ENCODE measurements around the gene COL23A1. TPM values are rescaled to one million over a fixed set of nuclear protein-coding genes. Genes with fewer than 3 reads are reported as not detected.
"Not testable (repeated sequence)": the region's sequence is repeated elsewhere in the genome, so short reads cannot be mapped to it uniquely, and the experiment has no call there.

COL23A1 gene
- total RNA-seq, 2 experiments from 2014 or later: 0.10 to 0.18 TPM

DNA sequence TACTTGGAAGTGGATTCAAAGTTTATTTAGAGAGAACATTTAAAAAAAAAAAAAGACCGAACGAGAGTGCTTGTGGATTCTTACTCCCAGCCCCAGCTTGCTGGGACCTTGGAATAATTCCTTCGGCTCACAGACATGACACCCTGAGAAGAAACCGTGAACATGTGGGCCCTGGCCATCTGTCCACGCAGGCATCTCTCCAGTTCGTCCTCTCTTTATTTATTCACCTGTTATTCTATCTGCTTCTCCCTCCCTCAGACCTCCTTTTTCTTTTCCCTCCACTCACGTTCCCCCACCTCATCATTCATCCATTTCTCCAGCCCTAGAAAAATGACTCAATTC is 263.8 kb downstream of the COL23A1 start:
- POLR2A ChIA-PET: no interaction called here
- no peak for DNase-seq
- no peak overlapping the region for H3K27ac Mint-ChIP-seq
- H3K27me3 Mint-ChIP-seq: no peaks in the 10 kb centered on the region
- H3K9me3 Mint-ChIP-seq: no peaks in the 10 kb centered on the region
- H3K4me3 Mint-ChIP-seq: no peak overlapping the region
- H3K4me1 Mint-ChIP-seq: peaks cover 2% of the 10 kb centered on the region
- CTCF ChIA-PET: no interaction called here
- no peaks in the 10 kb centered on the region for H3K36me3 Mint-ChIP-seq (ENCODE audit: low read depth)

- CTCF ChIA-PET: no interaction called here
- POLR2A ChIA-PET: no interaction called here
- H3K27ac Mint-ChIP-seq: no peak overlapping the region
Observed at GRCh38 chr5:178325679-178326373, 264.4 kb downstream of the COL23A1 start.

DNA sequence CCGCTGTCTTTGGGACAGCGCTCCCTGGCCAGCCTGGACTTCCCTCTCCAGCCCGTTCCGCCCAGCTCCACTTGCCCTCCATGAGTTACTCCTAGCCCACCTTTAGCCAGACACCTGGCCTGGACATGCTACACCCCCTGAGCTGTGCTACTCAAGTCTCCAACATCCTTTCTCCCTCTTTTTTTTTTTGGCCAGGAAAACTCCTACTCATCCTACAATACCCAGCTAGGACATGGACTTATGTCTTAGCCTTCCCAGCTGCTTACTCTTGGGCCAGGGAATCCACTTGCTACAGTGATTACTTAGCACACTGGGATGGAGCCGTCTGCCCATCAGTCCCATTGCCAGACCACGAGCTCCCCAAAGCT is 264.9 kb downstream of the COL23A1 start:
- Mint-ChIP-seq H3K27me3 (no peaks in the 10 kb centered on the region), H3K9me3 (no peaks in the 10 kb centered on the region), H3K4me3 (no peak overlapping the region), H3K36me3 (ENCODE audit: low read depth) (no peaks in the 10 kb centered on the region), H3K27ac (no peak overlapping the region), H3K4me1 (no peaks in the 10 kb centered on the region)
- ChIA-PET CTCF (no interaction called here), POLR2A (no interaction called here)
- no peak for DNase-seq

More at GRCh38 chr5:178325679-178326373, 264.4 kb downstream of the COL23A1 start:
- Mint-ChIP-seq H3K4me3 (no peak overlapping the region), H3K9me3 (no peaks in the 10 kb centered on the region), H3K4me1 (peaks cover 2% of the 10 kb centered on the region), H3K36me3 (ENCODE audit: low read depth) (no peaks in the 10 kb centered on the region), H3K27me3 (no peaks in the 10 kb centered on the region)
- no peak for DNase-seq

- Mint-ChIP-seq H3K9me3 (no peaks in the 10 kb centered on the region), H3K36me3 (ENCODE audit: low read depth) (no peaks in the 10 kb centered on the region), H3K4me3 (no peak overlapping the region), H3K27ac (no peak overlapping the region), H3K4me1 (no peaks in the 10 kb centered on the region), H3K27me3 (no peaks in the 10 kb centered on the region)
- no peak for DNase-seq
- POLR2A ChIA-PET: no interaction called here
- CTCF ChIA-PET: no interaction called here
Observed at GRCh38 chr5:178324481-178325310, 265.5 kb downstream of the COL23A1 start.

DNA sequence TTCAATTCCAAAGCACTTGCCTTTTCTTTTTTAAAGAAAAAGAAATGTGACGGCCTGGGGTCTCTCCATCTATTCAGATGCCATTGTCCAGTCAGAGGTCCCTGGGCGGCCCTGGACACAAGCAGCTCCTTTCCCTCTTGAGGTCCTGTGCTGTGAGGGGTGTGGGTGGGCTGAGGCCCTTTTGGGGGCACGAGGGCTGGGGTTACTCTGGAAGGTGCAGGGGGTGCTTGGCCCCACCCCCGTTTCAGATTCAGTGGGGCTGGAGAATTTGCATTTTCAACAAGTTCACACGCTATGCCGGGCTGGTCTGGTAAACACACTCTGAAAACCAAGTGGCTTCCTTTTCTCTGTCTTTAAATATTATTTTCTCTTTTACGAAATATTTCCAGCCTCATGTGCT is 266.2 kb downstream of the COL23A1 start:
- DNase-seq: no peak
- Mint-ChIP-seq H3K36me3 (ENCODE audit: low read depth) (no peaks in the 10 kb centered on the region), H3K27me3 (no peaks in the 10 kb centered on the region), H3K4me1 (no peaks in the 10 kb centered on the region), H3K9me3 (no peaks in the 10 kb centered on the region), H3K27ac (no peak overlapping the region), H3K4me3 (no peak overlapping the region)
- CTCF ChIA-PET: no interaction called here
- POLR2A ChIA-PET: no interaction called here

- H3K4me3 Mint-ChIP-seq: no peak overlapping the region
- H3K27ac Mint-ChIP-seq: no peak overlapping the region
- no peak for DNase-seq
- no peaks in the 10 kb centered on the region for H3K27me3 Mint-ChIP-seq
- no peaks in the 10 kb centered on the region for H3K9me3 Mint-ChIP-seq
- ChIA-PET CTCF (no interaction called here), POLR2A (no interaction called here)
- no peaks in the 10 kb centered on the region for H3K4me1 Mint-ChIP-seq
- no peaks in the 10 kb centered on the region for H3K36me3 Mint-ChIP-seq (ENCODE audit: low read depth)
Observed at GRCh38 chr5:178323541-178323865, 266.7 kb downstream of the COL23A1 start.

GRCh38 chr5:178322736-178323540 is 267.3 kb downstream of the COL23A1 start:
- H3K4me1 Mint-ChIP-seq: no peaks in the 10 kb centered on the region
- no peak overlapping the region for H3K27ac Mint-ChIP-seq
- DNase-seq: no peak
- no peaks in the 10 kb centered on the region for H3K36me3 Mint-ChIP-seq (ENCODE audit: low read depth)
- ChIA-PET POLR2A (no interaction called here), CTCF (no interaction called here)
- no peak overlapping the region for H3K4me3 Mint-ChIP-seq
- H3K27me3 Mint-ChIP-seq: no peaks in the 10 kb centered on the region
- H3K9me3 Mint-ChIP-seq: no peaks in the 10 kb centered on the region

- DNase-seq: no peak
- Mint-ChIP-seq H3K9me3 (peaks cover 5% of the 10 kb centered on the region), H3K4me3 (no peak overlapping the region), H3K27ac (no peak overlapping the region), H3K36me3 (ENCODE audit: low read depth) (no peaks in the 10 kb centered on the region), H3K4me1 (no peaks in the 10 kb centered on the region), H3K27me3 (no peaks in the 10 kb centered on the region)
- CTCF ChIA-PET: no interaction called here
- POLR2A ChIA-PET: no interaction called here
Observed at GRCh38 chr5:178320281-178320855, 269.8 kb downstream of the COL23A1 start.

- POLR2A ChIA-PET: no interaction called here
- no peaks in the 10 kb centered on the region for H3K36me3 Mint-ChIP-seq (ENCODE audit: low read depth)
- no peak for DNase-seq
Observed at GRCh38 chr5:178319541-178320041, 270.6 kb downstream of the COL23A1 start.

GRCh38 chr5:178318893-178319292 is 271.3 kb downstream of the COL23A1 start:
- ChIA-PET CTCF (no interaction called here), POLR2A (no interaction called here)
- Mint-ChIP-seq H3K27ac (no peak overlapping the region), H3K36me3 (ENCODE audit: low read depth) (no peaks in the 10 kb centered on the region), H3K4me3 (no peak overlapping the region), H3K4me1 (no peaks in the 10 kb centered on the region), H3K27me3 (no peaks in the 10 kb centered on the region), H3K9me3 (peaks cover 5% of the 10 kb centered on the region)
- DNase-seq: no peak

More at GRCh38 chr5:178319541-178320041, 270.6 kb downstream of the COL23A1 start:
- peaks cover 5% of the 10 kb centered on the region for H3K9me3 Mint-ChIP-seq
- H3K27ac Mint-ChIP-seq: no peak overlapping the region
- CTCF ChIA-PET: no interaction called here
- no peaks in the 10 kb centered on the region for H3K27me3 Mint-ChIP-seq
- H3K4me1 Mint-ChIP-seq: no peaks in the 10 kb centered on the region
- no peak overlapping the region for H3K4me3 Mint-ChIP-seq

DNA sequence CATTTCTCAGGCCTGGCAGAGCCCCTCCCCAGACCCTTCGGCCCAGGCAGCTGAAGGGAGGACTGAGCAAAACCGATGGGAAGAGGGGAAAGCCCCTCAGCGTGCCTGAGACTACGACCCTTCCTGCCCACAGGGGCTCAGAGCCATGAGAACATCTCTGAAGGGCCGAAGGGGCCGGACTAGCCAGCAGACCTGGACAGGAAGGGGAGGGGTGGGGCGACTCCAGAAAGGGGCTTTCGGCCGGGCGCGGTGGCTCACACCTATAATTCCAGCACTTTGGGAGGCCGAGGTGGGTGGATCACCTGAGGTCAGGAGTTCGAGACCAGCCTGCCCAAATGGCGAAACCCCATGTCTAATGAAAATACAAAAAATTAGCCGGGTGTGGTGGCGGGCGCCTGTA is 271.8 kb downstream of the COL23A1 start:
- ChIA-PET POLR2A (no interaction called here), CTCF (no interaction called here)
- no peak overlapping the region for H3K4me3 Mint-ChIP-seq
- peaks cover 5% of the 10 kb centered on the region for H3K9me3 Mint-ChIP-seq
- H3K27me3 Mint-ChIP-seq: no peaks in the 10 kb centered on the region
- H3K4me1 Mint-ChIP-seq: no peaks in the 10 kb centered on the region
- no peak overlapping the region for H3K27ac Mint-ChIP-seq
- H3K36me3 Mint-ChIP-seq (ENCODE audit: low read depth): no peaks in the 10 kb centered on the region
- no peak for DNase-seq

DNA sequence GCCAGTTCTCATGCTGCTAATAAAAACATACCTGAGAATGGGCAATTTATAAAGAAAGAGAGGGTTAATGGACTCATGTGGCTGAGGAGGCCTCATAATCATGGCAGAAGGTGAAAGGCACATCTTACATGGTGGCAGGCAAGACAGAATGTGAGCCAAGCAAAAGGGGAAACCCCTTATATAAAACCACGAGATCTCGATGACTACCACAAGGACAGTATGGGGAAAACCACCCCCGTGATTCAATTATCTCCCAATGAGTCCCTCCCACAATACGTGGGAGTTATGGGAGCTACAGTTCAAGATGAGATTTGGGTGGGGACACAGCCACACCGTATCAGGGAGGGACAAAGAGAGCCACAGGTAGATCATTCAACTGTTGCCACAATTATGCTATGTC is 272.5 kb downstream of the COL23A1 start:
- H3K9me3 Mint-ChIP-seq; CTCF ChIA-PET; H3K36me3 Mint-ChIP-seq (ENCODE audit: low read depth); DNase-seq; H3K4me3 Mint-ChIP-seq; POLR2A ChIA-PET; H3K4me1 Mint-ChIP-seq; H3K27ac Mint-ChIP-seq; H3K27me3 Mint-ChIP-seq: not testable (repeated sequence)

All from activated CD4-positive, alpha-beta memory T cell treated with anti-CD3 and anti-CD28 coated beads, Interleukin-2, amount 10 ng/mL, durations not matched to agents 7 days and 5 days (primary cell).